HEK293 (cell line): ENCODE results near the gene AURKA.

Experiments used
- CTCF ChIA-PET: fragments of 350-600 bp; formaldehyde crosslinking; extraction: SDS; loops from one replicate; lab custom pipeline; 2021; ENCODE audit warnings: antibody characterized with exemption; lab: Yijun Ruan, JAX
- POLR2A ChIA-PET: fragments of 300-600 bp; formaldehyde crosslinking; extraction: SDS; loops from one replicate; lab custom pipeline; 2020; ENCODE audit warnings: antibody characterized with exemption, inconsistent platforms; lab: Yijun Ruan, JAX
- H3K27ac ChIP-seq: fragments of 200-500 bp; sonication (Bioruptor generic); 2 replicates; pipeline ENCODE4 v1.5.1; 2014; ENCODE audit warnings: low read depth, low read length, control low read depth, inconsistent platforms; ENCODE audit errors: extremely low read depth
- H3K36me3 ChIP-seq, 2 experiments: fragments of 200-500 bp in 1 of 2; sonication (Bioruptor generic) in 1 of 2; 1 replicate in 1 of 2; 2 replicates in 1 of 2; pipeline ENCODE4 v1.5.1; 2014 to 2017; ENCODE audit warnings: inconsistent platforms in 2 of 2, low read length in 2 of 2; ENCODE audit not compliant: control insufficient read depth in 2 of 2, insufficient read depth in 1 of 2
- H3K4me1 ChIP-seq: fragments of 200-500 bp; sonication (Bioruptor generic); 2 replicates; pipeline ENCODE4 v1.5.1; 2014; ENCODE audit warnings: mild to moderate bottlenecking, low read length, inconsistent platforms; ENCODE audit not compliant: control insufficient read depth, insufficient read depth
- H3K4me3 ChIP-seq: 2 replicates; pipeline ENCODE4 v1.5.1; 2011; ENCODE audit warnings: low read depth, mild to moderate bottlenecking, control low read depth, low read length, moderate library complexity
- H3K9me3 ChIP-seq: fragments of 200-500 bp; sonication (Bioruptor generic); 2 replicates; pipeline ENCODE4 v1.5.1; 2014; ENCODE audit warnings: low read depth, low read length, inconsistent platforms; ENCODE audit not compliant: control insufficient read depth, insufficient read depth
- EGR2 ChIP-seq: fragments of 450-650 bp; formaldehyde crosslinking; IDR thresholded peaks from 2 replicates; pipeline ENCODE4 v1.5.1; 2016; ENCODE audit warnings: low read depth, missing biosample characterization, missing genetic modification characterization
- GLIS2 ChIP-seq: fragments of 450-650 bp; formaldehyde crosslinking; IDR thresholded peaks from 2 replicates; pipeline ENCODE4 v1.5.1; 2016; ENCODE audit warnings: missing biosample characterization, missing genetic modification characterization
- KLF17 ChIP-seq: fragments of 450-650 bp; formaldehyde crosslinking; IDR thresholded peaks from 2 replicates; pipeline ENCODE4 v1.5.1; 2016; ENCODE audit warnings: missing biosample characterization, missing genetic modification characterization
- PBX3 ChIP-seq: sonication (generic); formaldehyde crosslinking; IDR thresholded peaks from 2 replicates; pipeline ENCODE4 v1.8.1; 2022; ENCODE audit warnings: mild to moderate bottlenecking, moderate library complexity, missing genetic modification reagents
- PRDM1 ChIP-seq: fragments of 450-650 bp; formaldehyde crosslinking; IDR thresholded peaks from 2 replicates; pipeline ENCODE4; 2016; ENCODE audit warnings: missing biosample characterization, missing genetic modification characterization
- PRDM10 ChIP-seq: fragments of 450-650 bp; formaldehyde crosslinking; IDR thresholded peaks from 2 replicates; pipeline ENCODE4 v1.5.1; 2016; ENCODE audit warnings: missing biosample characterization, missing genetic modification characterization
- SP7 ChIP-seq: fragments of 450-650 bp; formaldehyde crosslinking; IDR thresholded peaks from 2 replicates; pipeline ENCODE4 v1.5.1; 2016; ENCODE audit warnings: missing biosample characterization, missing genetic modification characterization
- WT1 ChIP-seq: fragments of 450-650 bp; formaldehyde crosslinking; IDR thresholded peaks from 2 replicates; pipeline ENCODE4 v1.5.1; 2016; ENCODE audit warnings: missing biosample characterization, missing genetic modification characterization
- ZBTB17 ChIP-seq: fragments of 450-650 bp; formaldehyde crosslinking; IDR thresholded peaks from 2 replicates; pipeline ENCODE4 v1.5.1; 2016; ENCODE audit warnings: missing biosample characterization, missing genetic modification characterization
- ZFHX2 ChIP-seq: fragments of 450-650 bp; formaldehyde crosslinking; conservative IDR thresholded peaks from 2 replicates; pipeline ENCODE4 v1.5.1; 2016; ENCODE audit warnings: missing biosample characterization, missing genetic modification characterization
- ZFP3 ChIP-seq: fragments of 450-650 bp; formaldehyde crosslinking; IDR thresholded peaks from 2 replicates; pipeline ENCODE4 v1.5.1; 2016; ENCODE audit warnings: low read depth, missing biosample characterization, missing genetic modification characterization
- ZIC2 ChIP-seq: fragments of 450-650 bp; formaldehyde crosslinking; IDR thresholded peaks from 2 replicates; pipeline ENCODE4 v1.5.1; 2016; ENCODE audit warnings: missing biosample characterization, missing genetic modification characterization
- ZNF10 ChIP-seq: fragments of 450-650 bp; formaldehyde crosslinking; IDR thresholded peaks from 2 replicates; pipeline ENCODE4 v1.5.1; 2017; ENCODE audit warnings: missing biosample characterization, missing genetic modification characterization
- ZNF112 ChIP-seq: fragments of 450-650 bp; formaldehyde crosslinking; IDR thresholded peaks from 2 replicates; pipeline ENCODE4 v1.5.0; 2017; ENCODE audit warnings: missing biosample characterization, missing genetic modification characterization
- ZNF175 ChIP-seq: fragments of 450-650 bp; formaldehyde crosslinking; IDR thresholded peaks from 2 replicates; pipeline ENCODE4 v1.5.1; 2016; ENCODE audit warnings: missing biosample characterization, missing genetic modification characterization
- ZNF341 ChIP-seq: fragments of 450-650 bp; formaldehyde crosslinking; IDR thresholded peaks from 2 replicates; pipeline ENCODE4; 2016; ENCODE audit warnings: low read depth, missing biosample characterization, missing genetic modification characterization
- ZNF354C ChIP-seq: fragments of 450-650 bp; formaldehyde crosslinking; IDR thresholded peaks from 2 replicates; pipeline ENCODE4 v1.5.1; 2016; ENCODE audit warnings: missing biosample characterization, missing genetic modification characterization, low read depth, borderline replicate concordance
- ZNF426 ChIP-seq: fragments of 450-650 bp; formaldehyde crosslinking; IDR thresholded peaks from 2 replicates; pipeline ENCODE4 v1.5.1; 2017; ENCODE audit warnings: missing biosample characterization, missing genetic modification characterization, mild to moderate bottlenecking, inconsistent platforms, moderate library complexity
- ZNF521 ChIP-seq: fragments of 450-650 bp; formaldehyde crosslinking; IDR thresholded peaks from 2 replicates; pipeline ENCODE4 v1.5.1; 2017; ENCODE audit warnings: missing biosample characterization, mild to moderate bottlenecking, missing genetic modification characterization
- ZNF692 ChIP-seq: fragments of 450-650 bp; formaldehyde crosslinking; IDR thresholded peaks from 2 replicates; pipeline ENCODE4 v1.5.1; 2016; ENCODE audit warnings: missing biosample characterization, missing genetic modification characterization
- ZSCAN23 ChIP-seq: fragments of 450-650 bp; formaldehyde crosslinking; IDR thresholded peaks from 2 replicates; pipeline ENCODE4 v1.5.1; 2016; ENCODE audit warnings: missing biosample characterization, missing genetic modification characterization

The AURKA gene

GRCh38 chr20:56360908-56361205, 31.2 kb downstream of the AURKA start:
- TF ChIP-seq SP7 (tag by site-specific recombination) (0 out of 2 replicates have a peak, but pooled peaks have one; percentile 33), ZFHX2 (tag by site-specific recombination) (peak; percentile 92), WT1 (tag by site-specific recombination) (no peak), ZIC2 (tag by site-specific recombination) (peak; percentile 73), EGR2 (tag by site-specific recombination) (peak; percentile 88), PRDM10 (tag by site-specific recombination) (no peak)
- Histone ChIP-seq H3K36me3 (peaks cover 0 to 23% of the 10 kb centered on the region in 2 experiments; a peak in 2 of 3 replicates), H3K4me3 (no peak overlapping the region), H3K27ac (no peak overlapping the region), H3K9me3 (no peaks in the 10 kb centered on the region), H3K4me1 (no peaks in the 10 kb centered on the region)
- ChIA-PET POLR2A (interaction anchor here (1.0 kb wide), 1 partner anchor 31 kb away, joined by 3 read pairs; the partner anchor contains the start of genes AURKA and CSTF1), CTCF (interaction anchor here (1.9 kb wide), 1 partner anchor 17 kb away, joined by 5 read pairs; no protein-coding TSS in a partner anchor)

- peak; percentile 83 for TF ChIP-seq ZNF10 (tag by site-specific recombination)
- 0 out of 2 replicates have a peak, but pooled peaks have one; percentile 50 for TF ChIP-seq KLF17
- TF ChIP-seq ZNF175 (tag by site-specific recombination), result no peak
- peak; percentile 49; the same call in 1 of the 2 replicates for TF ChIP-seq ZBTB17 (tag by site-specific recombination)
- Histone ChIP-seq H3K36me3 (peaks cover 0 to 20% of the 10 kb centered on the region in 2 experiments; a peak in 2 of 3 replicates), H3K4me3 (peak overlapping the region; percentile 65), H3K9me3 (no peaks in the 10 kb centered on the region), H3K27ac (no peak overlapping the region), H3K4me1 (no peaks in the 10 kb centered on the region)
- ChIA-PET POLR2A (interaction anchor here (0.6 to 2.8 kb wide), 6 partner anchors 8 to 1680 kb away, joined by 3 to 31 read pairs (median 4); partner anchors contain the start of genes AURKA and CSTF1), CTCF (interaction anchor here (1.9 kb wide), 1 partner anchor 16 kb away, joined by 5 read pairs; no protein-coding TSS in a partner anchor)
These were observed 31.7 kb downstream of the AURKA start for GRCh38 chr20:56360133-56360907.

GRCh38 chr20:56359212-56360132, 32.5 kb downstream of the AURKA start:
- Histone ChIP-seq H3K27ac (peak overlapping the region; percentile 66), H3K36me3 (peaks cover 0 to 12% of the 10 kb centered on the region in 2 experiments; a peak in 2 of 3 replicates), H3K4me3 (peak overlapping the region; percentile 65), H3K9me3 (no peaks in the 10 kb centered on the region), H3K4me1 (no peaks in the 10 kb centered on the region)
- CTCF ChIA-PET, result interaction anchor here (0.6 to 3.0 kb wide), 4 partner anchors 15 to 1692 kb away, joined by 5 to 14 read pairs (median 6); partner anchors contain the start of gene MC3R
- POLR2A ChIA-PET, result interaction anchor here (0.6 to 2.8 kb wide), 6 partner anchors 9 to 1679 kb away, joined by 3 to 31 read pairs (median 4); partner anchors contain the start of genes AURKA and CSTF1
- no peak for TF ChIP-seq PBX3 (CRISPR knock-in tag)
- TF ChIP-seq ZNF692 (tag by site-specific recombination), result no peak
- TF ChIP-seq ZSCAN23 (tag by site-specific recombination), result no peak
- no peak for TF ChIP-seq ZFP3 (tag by site-specific recombination)
- no peak for TF ChIP-seq ZNF112 (tag by site-specific recombination)
- TF ChIP-seq GLIS2 (tag by site-specific recombination), result no peak
- peak; percentile 94 for TF ChIP-seq ZNF341
- no peak for TF ChIP-seq ZNF354C
- no peak for TF ChIP-seq ZNF521 (tag by site-specific recombination)
- TF ChIP-seq ZNF426 (tag by site-specific recombination), result no peak
- TF ChIP-seq PRDM1, result peak; percentile 98
